ENCODE results near the gene FMN1.

FMN1 gene

DNA sequence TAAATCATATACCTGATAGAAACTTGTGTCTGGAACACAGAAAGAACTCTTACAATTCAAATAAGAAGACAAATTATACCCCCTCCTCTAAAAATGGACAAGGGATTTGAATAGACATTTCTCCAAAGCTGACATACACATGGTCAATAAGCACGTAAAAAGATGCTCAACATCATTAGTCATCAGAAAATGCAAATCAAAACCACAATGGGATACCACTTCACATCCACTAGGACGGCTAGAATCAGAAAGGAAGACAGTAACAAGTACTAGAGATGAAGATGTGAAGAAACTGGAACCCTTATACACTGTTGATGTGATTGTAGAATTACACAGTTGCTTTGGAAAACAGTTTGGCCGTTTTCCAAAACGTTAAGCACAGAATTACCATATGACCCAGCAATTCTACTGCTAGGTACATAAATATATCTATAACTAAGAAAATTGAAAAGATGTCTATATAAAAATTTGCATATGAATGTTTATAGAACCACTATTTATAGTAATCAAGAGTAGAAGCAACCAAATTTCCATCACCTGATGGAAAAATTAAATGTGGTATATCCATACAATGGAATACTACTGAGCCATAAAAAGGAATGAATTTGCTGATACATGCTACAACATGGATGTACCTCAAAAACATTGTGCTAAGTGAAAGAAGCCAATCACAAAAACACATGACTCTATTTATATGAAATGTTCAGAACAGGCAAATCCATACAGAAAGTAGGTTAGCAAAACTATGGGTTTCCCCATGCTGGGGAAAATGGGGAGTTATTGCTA lies 415.9 kb downstream of the FMN1 start:
- Mint-ChIP-seq H3K4me3 (no peak overlapping the region), H3K9me3 (peaks cover 22% of the 10 kb centered on the region), H3K27me3 (ENCODE audit: low read depth, poor library complexity) (no peaks in the 10 kb centered on the region), H3K27ac (no peak overlapping the region), H3K36me3 (ENCODE audit: low read depth) (peaks cover 55% of the 10 kb centered on the region), H3K4me1 (peaks cover 19% of the 10 kb centered on the region)
- TF ChIP-seq, protein P1, sequence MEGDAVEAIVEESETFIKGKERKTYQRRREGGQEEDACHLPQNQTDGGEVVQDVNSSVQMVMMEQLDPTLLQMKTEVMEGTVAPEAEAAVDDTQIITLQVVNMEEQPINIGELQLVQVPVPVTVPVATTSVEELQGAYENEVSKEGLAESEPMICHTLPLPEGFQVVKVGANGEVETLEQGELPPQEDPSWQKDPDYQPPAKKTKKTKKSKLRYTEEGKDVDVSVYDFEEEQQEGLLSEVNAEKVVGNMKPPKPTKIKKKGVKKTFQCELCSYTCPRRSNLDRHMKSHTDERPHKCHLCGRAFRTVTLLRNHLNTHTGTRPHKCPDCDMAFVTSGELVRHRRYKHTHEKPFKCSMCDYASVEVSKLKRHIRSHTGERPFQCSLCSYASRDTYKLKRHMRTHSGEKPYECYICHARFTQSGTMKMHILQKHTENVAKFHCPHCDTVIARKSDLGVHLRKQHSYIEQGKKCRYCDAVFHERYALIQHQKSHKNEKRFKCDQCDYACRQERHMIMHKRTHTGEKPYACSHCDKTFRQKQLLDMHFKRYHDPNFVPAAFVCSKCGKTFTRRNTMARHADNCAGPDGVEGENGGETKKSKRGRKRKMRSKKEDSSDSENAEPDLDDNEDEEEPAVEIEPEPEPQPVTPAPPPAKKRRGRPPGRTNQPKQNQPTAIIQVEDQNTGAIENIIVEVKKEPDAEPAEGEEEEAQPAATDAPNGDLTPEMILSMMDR (IDR thresholded peaks at IDR 0.05): no peak
- no peak for DNase-seq

DNA sequence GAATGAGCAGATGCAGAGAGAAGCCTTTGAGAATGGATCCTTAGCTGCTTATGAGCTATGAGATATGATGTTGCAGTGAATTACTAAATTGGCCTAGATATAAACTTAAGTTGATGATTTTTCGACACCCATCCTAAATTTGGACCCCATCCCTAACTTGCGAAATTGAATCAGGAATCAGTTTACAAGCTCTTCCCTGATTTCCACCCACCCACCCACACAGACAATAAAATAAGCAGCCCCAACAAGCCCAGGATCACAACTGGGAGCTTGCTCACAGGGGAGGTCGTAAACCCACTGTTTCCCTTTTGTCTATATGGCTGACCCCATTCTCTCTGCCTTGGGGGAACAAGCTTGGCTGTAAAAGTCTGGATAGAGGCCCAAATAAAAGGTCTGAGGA lies 419.4 kb downstream of the FMN1 start:
- Mint-ChIP-seq H3K9me3 (peaks cover 22% of the 10 kb centered on the region), H3K27me3 (ENCODE audit: low read depth, poor library complexity) (no peaks in the 10 kb centered on the region), H3K36me3 (ENCODE audit: low read depth) (peaks cover 61% of the 10 kb centered on the region), H3K4me3 (no peak overlapping the region), H3K4me1 (peaks cover 19% of the 10 kb centered on the region), H3K27ac (no peak overlapping the region)
- DNase-seq: no peak
- TF ChIP-seq, protein P1 (IDR thresholded peaks at IDR 0.05): no peak

DNA sequence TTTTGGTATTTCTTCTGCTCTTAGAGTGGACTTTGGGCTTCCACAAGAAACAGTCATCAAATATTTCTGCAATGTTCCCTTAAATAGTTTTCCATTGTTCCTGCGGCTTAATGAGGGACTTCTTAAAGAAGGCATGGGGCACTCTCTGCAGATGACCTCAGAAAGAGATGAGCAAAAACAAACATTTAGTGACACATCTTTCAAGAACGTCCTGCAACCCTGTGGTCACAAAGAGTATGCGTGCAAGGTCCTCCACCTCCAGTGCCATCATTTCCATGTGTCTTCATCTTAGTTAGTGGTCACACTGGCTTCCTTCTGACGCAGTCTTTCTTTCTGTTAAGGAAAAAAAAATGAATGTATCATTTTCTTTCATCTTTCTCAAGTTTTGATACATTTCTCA lies 420.5 kb downstream of the FMN1 start:
- H3K9me3 Mint-ChIP-seq: peaks cover 14% of the 10 kb centered on the region
- peaks cover 19% of the 10 kb centered on the region for H3K4me1 Mint-ChIP-seq
- H3K36me3 Mint-ChIP-seq (ENCODE audit: low read depth): peaks cover 55% of the 10 kb centered on the region
- no peak for DNase-seq
- no peak overlapping the region for H3K27ac Mint-ChIP-seq
- H3K27me3 Mint-ChIP-seq (ENCODE audit: low read depth, poor library complexity): no peaks in the 10 kb centered on the region
- TF ChIP-seq, protein P1 (IDR thresholded peaks at IDR 0.05): no peak
- no peak overlapping the region for H3K4me3 Mint-ChIP-seq

DNA sequence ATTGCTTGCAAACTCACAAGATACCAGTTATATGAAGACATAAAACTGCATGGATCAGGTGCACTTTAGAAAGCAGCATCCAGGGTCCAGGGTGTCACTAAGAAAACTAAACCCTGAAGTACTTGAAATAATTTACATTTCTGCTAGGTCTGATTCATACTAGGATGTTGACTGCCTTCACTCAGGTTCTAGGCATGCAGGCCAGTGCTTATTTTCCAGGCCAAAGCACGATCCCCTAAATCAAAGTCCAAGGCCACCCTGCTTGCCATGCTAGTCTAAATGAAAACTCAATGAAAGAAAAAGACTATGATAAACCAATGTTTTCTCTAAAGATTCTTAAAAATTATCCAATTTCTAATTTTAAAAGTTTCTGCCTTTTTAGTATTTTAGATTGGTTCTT lies 427.3 kb downstream of the FMN1 start:
- H3K27me3 Mint-ChIP-seq (ENCODE audit: low read depth, poor library complexity): no peaks in the 10 kb centered on the region
- H3K36me3 Mint-ChIP-seq (ENCODE audit: low read depth): peaks cover 12% of the 10 kb centered on the region
- TF ChIP-seq, protein P1 (IDR thresholded peaks at IDR 0.05): no peak
- H3K4me3 Mint-ChIP-seq: no peak overlapping the region
- H3K9me3 Mint-ChIP-seq: peaks cover 9% of the 10 kb centered on the region
- H3K27ac Mint-ChIP-seq: no peak overlapping the region
- H3K4me1 Mint-ChIP-seq: no peaks in the 10 kb centered on the region
- no peak for DNase-seq

DNA sequence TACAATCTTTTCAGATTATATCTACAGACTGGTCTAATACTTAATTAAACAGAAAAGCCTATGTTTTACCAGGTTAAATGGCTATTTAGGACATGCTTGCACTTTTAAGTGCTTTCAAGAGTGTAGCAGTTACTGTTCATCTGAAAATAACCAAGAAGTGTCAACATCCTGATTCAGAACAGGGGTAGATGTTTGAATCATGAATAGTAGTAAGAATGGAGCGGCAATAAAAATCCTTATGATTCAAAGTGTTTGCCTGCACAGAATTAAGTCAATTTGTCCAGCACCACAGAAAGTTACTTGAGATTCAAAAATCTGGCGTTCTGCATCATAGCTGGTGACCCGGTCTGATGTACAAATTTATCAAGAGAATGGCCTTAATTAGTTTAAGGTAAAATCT lies 428.4 kb downstream of the FMN1 start:
- DNase-seq: no peak
- H3K36me3 Mint-ChIP-seq (ENCODE audit: low read depth): peaks cover 14% of the 10 kb centered on the region
- peaks cover 12% of the 10 kb centered on the region for H3K9me3 Mint-ChIP-seq
- no peak overlapping the region for H3K4me3 Mint-ChIP-seq
- TF ChIP-seq, protein P1 (IDR thresholded peaks at IDR 0.05): no peak
- no peaks in the 10 kb centered on the region for H3K4me1 Mint-ChIP-seq
- H3K27me3 Mint-ChIP-seq (ENCODE audit: low read depth, poor library complexity): no peaks in the 10 kb centered on the region
- H3K27ac Mint-ChIP-seq: no peak overlapping the region

DNA sequence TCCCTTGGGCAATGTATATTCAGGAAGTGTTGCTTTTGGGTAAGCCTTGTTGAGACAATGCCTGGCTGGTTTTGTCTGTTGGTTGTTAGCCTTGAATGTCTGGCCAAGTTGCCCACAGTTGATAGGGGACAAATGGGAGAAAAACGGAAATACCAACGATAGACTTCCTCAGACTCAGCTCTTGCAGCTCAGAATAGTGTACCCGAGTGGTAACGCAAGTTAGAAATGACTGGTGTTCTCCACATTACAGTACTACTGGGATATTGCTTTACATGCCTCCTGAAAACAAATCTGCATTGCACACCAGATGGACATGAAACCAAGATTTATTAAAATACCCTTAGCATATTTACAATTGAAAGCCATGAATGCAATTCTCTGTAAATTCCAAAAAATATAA lies 429.3 kb downstream of the FMN1 start:
- Mint-ChIP-seq H3K27me3 (ENCODE audit: low read depth, poor library complexity) (no peaks in the 10 kb centered on the region), H3K27ac (no peak overlapping the region), H3K9me3 (peaks cover 12% of the 10 kb centered on the region), H3K36me3 (ENCODE audit: low read depth) (peaks cover 14% of the 10 kb centered on the region), H3K4me1 (no peaks in the 10 kb centered on the region), H3K4me3 (no peak overlapping the region)
- no peak for DNase-seq
- TF ChIP-seq, protein P1 (IDR thresholded peaks at IDR 0.05): no peak

Data from nephron progenitor cell (in vitro differentiated cells).